Glutamatergic neuron (in vitro differentiated cells): ENCODE results near the gene ZBTB43. TPM values are rescaled to one million over a fixed set of nuclear protein-coding genes. Genes with fewer than 3 reads are reported as not detected.

ENCODE experiments used
- DNase-seq: peaks from one replicate; pipeline ENCODE4 v3.0.0; 2022
- H3K27ac Mint-ChIP-seq: one replicate; pipeline ENCODE4 v1.8.0; 2020; ENCODE audit warnings: mild to moderate bottlenecking, mixed read lengths, inconsistent platforms; ENCODE audit not compliant: unreplicated experiment
- H3K27me3 Mint-ChIP-seq: one replicate; pipeline ENCODE4 v1.8.0; 2020; ENCODE audit warnings: mild to moderate bottlenecking, moderate library complexity, mixed read lengths, inconsistent platforms; ENCODE audit not compliant: unreplicated experiment
- H3K36me3 Mint-ChIP-seq: one replicate; pipeline ENCODE4 v1.8.0; 2020; ENCODE audit warnings: mild to moderate bottlenecking, mixed read lengths, inconsistent platforms; ENCODE audit not compliant: unreplicated experiment
- H3K4me1 Mint-ChIP-seq: one replicate; pipeline ENCODE4 v1.8.0; 2020; ENCODE audit warnings: mild to moderate bottlenecking, low read depth, mixed read lengths, inconsistent platforms; ENCODE audit not compliant: unreplicated experiment
- H3K4me3 Mint-ChIP-seq: one replicate; pipeline ENCODE4 v1.8.0; 2020; ENCODE audit warnings: mild to moderate bottlenecking, mixed read lengths, inconsistent platforms; ENCODE audit not compliant: unreplicated experiment
- H3K9me3 Mint-ChIP-seq: one replicate; pipeline ENCODE4 v1.8.0; 2020; ENCODE audit warnings: mild to moderate bottlenecking, moderate library complexity, mixed read lengths, inconsistent platforms; ENCODE audit not compliant: unreplicated experiment
- CTCF ChIP-seq: fragments of 200-600 bp; sonication (generic); IDR thresholded peaks from one replicate; pipeline ENCODE4 v1.5.0; 2021; ENCODE audit not compliant: partially characterized antibody, unreplicated experiment
- total RNA-seq: library from RNA; stranded (reverse); fragmentation: NEBNext Ultra II Directional; extraction: Animal tissue kit (Norgen Biotek cat#: 25700); gene quantifications from one replicate; pipeline ENCODE4 v1.2.1, GENCODE V29; 2021; ENCODE audit not compliant: unreplicated experiment

The ZBTB43 gene
- total RNA-seq, 1 donor from 2014 or later: 16.8 TPM

GRCh38 chr9:126842220-126842842, 37.5 kb downstream of the ZBTB43 start:
- Mint-ChIP-seq H3K27me3 (peaks cover 1% of the 10 kb centered on the region), H3K9me3 (peaks cover 5% of the 10 kb centered on the region), H3K4me1 (peaks cover 6% of the 10 kb centered on the region), H3K36me3 (no peaks in the 10 kb centered on the region), H3K27ac (no peak overlapping the region), H3K4me3 (no peak overlapping the region)
- no peak for TF ChIP-seq CTCF
- DNase-seq: no peak

GRCh38 chr9:126842977-126843799, 38.3 kb downstream of the ZBTB43 start:
- no peak overlapping the region for H3K27ac Mint-ChIP-seq

GRCh38 chr9:126844085-126844484, 39.2 kb downstream of the ZBTB43 start:
- peaks cover 3% of the 10 kb centered on the region for H3K9me3 Mint-ChIP-seq
- peaks cover 1% of the 10 kb centered on the region for H3K27me3 Mint-ChIP-seq
- no peaks in the 10 kb centered on the region for H3K36me3 Mint-ChIP-seq
- H3K4me3 Mint-ChIP-seq: no peak overlapping the region
- DNase-seq: no peak
- peaks cover 6% of the 10 kb centered on the region for H3K4me1 Mint-ChIP-seq
- H3K27ac Mint-ChIP-seq: no peak overlapping the region
- TF ChIP-seq CTCF: no peak

More at GRCh38 chr9:126842977-126843799, 38.3 kb downstream of the ZBTB43 start:
- Mint-ChIP-seq H3K36me3 (no peaks in the 10 kb centered on the region), H3K4me1 (peaks cover 6% of the 10 kb centered on the region), H3K27me3 (peaks cover 1% of the 10 kb centered on the region), H3K4me3 (no peak overlapping the region), H3K9me3 (peaks cover 3% of the 10 kb centered on the region)
- no peak for DNase-seq
- TF ChIP-seq CTCF: no peak

- Mint-ChIP-seq H3K36me3 (no peaks in the 10 kb centered on the region), H3K27ac (no peak overlapping the region), H3K4me1 (no peaks in the 10 kb centered on the region), H3K4me3 (no peak overlapping the region), H3K9me3 (peaks cover 3% of the 10 kb centered on the region), H3K27me3 (no peaks in the 10 kb centered on the region)
- DNase-seq: no peak
- no peak for TF ChIP-seq CTCF
Observed at GRCh38 chr9:126847051-126847450, 42.2 kb downstream of the ZBTB43 start.
